Activated naive CD8-positive, alpha-beta T cell treated with anti-CD3 and anti-CD28 coated beads, Interleukin-2, amount 50 U/mL, for 24 hours (primary cell): ENCODE results near the gene GRM5.
"Not testable (repeated sequence)": the region's sequence is repeated elsewhere in the genome, so short reads cannot be mapped to it uniquely, and the experiment has no call there.

Experiments used
- ATAC-seq: fragments of 150-1000 bp; cut with Tn5 transposase; one replicate; pipeline ENCODE4 v1.10.0; 2021
- DNase-seq: peaks from one replicate; pipeline ENCODE4 v3.0.0; 2021
- H3K27ac Mint-ChIP-seq: one replicate; pipeline ENCODE4 v1.8.0; 2021; ENCODE audit warnings: mild to moderate bottlenecking, mixed read lengths
- H3K27me3 Mint-ChIP-seq: one replicate; pipeline ENCODE4 v1.8.0; 2021; ENCODE audit warnings: mixed read lengths
- H3K36me3 Mint-ChIP-seq: one replicate; pipeline ENCODE4 v1.8.0; 2021; ENCODE audit warnings: low read depth, mixed read lengths
- H3K4me1 Mint-ChIP-seq: one replicate; pipeline ENCODE4 v1.8.0; 2021; ENCODE audit warnings: mixed read lengths
- H3K4me3 Mint-ChIP-seq: one replicate; pipeline ENCODE4 v1.8.0; 2021; ENCODE audit warnings: mild to moderate bottlenecking, moderate library complexity, mixed read lengths
- H3K9me3 Mint-ChIP-seq: one replicate; pipeline ENCODE4 v1.8.0; 2021; ENCODE audit warnings: mixed read lengths

Gene GRM5

GRCh38 chr11:88552379-88553062, 513.3 kb downstream of the GRM5 start:
- no peak overlapping the region for H3K4me3 Mint-ChIP-seq
- H3K36me3 Mint-ChIP-seq, result no peaks in the 10 kb centered on the region
- no peaks in the 10 kb centered on the region for H3K9me3 Mint-ChIP-seq
- no peak overlapping the region for H3K27ac Mint-ChIP-seq
- DNase-seq (peak; percentile 35), ATAC-seq (peak; percentile 43)
- peaks cover 3% of the 10 kb centered on the region for H3K4me1 Mint-ChIP-seq
- H3K27me3 Mint-ChIP-seq, result no peaks in the 10 kb centered on the region

DNA sequence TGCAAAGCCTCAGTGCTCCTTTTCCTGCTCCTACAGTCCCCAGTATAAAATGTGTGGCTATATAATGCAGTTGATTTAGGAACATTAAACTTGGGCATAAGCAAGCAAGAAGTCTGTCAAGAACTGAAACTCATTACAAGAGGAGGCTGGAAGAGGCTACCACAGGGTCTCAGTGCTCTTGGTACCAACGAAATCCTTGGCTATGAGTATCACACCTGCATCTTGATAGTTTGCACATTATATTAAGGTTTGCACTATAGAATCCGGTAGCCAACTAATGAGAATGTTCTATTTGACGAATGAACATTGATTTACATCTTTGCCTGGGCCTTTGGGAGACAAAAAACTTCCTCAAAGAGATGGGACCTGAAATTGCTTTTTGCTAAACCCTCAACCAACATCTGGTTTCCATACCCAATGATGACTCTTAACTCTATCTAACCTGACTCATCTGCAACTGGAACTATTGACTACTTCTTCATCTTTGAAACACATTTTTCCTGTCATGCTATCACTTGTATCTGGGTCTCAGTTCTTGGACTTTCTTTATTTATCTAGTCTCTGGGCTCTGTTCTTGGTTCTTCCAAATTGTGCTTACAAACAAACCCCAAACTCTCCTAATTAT, 521.0 kb downstream of the GRM5 start:
- no peaks in the 10 kb centered on the region for H3K36me3 Mint-ChIP-seq
- H3K4me1 Mint-ChIP-seq, result peaks cover 7% of the 10 kb centered on the region
- no peak overlapping the region for H3K4me3 Mint-ChIP-seq
- H3K27ac Mint-ChIP-seq, result no peak overlapping the region
- no peaks in the 10 kb centered on the region for H3K27me3 Mint-ChIP-seq
- DNase-seq, result no peak
- no peaks in the 10 kb centered on the region for H3K9me3 Mint-ChIP-seq
- peak; percentile 33 for ATAC-seq

GRCh38 chr11:88543902-88544655, 521.7 kb downstream of the GRM5 start:
- peak; percentile 73 for DNase-seq
- Mint-ChIP-seq H3K27me3 (no peaks in the 10 kb centered on the region), H3K27ac (no peak overlapping the region), H3K4me1 (peaks cover 7% of the 10 kb centered on the region), H3K9me3 (no peaks in the 10 kb centered on the region), H3K4me3 (no peak overlapping the region), H3K36me3 (no peaks in the 10 kb centered on the region)
- ATAC-seq, result peak; percentile 98

- H3K4me1 Mint-ChIP-seq, result peaks cover 16% of the 10 kb centered on the region
- DNase-seq (no peak), ATAC-seq (no peak)
- no peaks in the 10 kb centered on the region for H3K27me3 Mint-ChIP-seq
- no peaks in the 10 kb centered on the region for H3K9me3 Mint-ChIP-seq
- no peak overlapping the region for H3K27ac Mint-ChIP-seq
- no peaks in the 10 kb centered on the region for H3K36me3 Mint-ChIP-seq
- no peak overlapping the region for H3K4me3 Mint-ChIP-seq
Observed at GRCh38 chr11:88541006-88541405, 524.8 kb downstream of the GRM5 start.

DNA sequence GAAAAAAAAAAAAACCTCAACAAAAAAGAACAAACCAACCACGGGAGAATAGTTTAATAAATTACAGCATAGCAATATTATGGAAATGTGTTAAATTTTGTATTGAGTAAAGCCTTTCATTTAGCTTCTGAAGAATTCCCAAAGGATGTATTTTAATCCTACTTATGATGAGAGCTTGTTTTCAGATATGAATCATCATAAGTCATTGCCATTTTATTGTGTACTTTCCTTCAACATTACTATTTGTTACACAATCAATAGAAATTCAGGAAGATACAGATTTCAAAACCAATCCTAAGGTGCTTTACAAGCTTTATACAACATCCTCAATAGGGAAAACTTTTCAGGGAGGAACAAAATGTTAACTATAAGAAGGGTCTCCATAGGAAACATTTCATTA, 527.7 kb downstream of the GRM5 start:
- Mint-ChIP-seq H3K27me3 (no peaks in the 10 kb centered on the region), H3K4me1 (peaks cover 24% of the 10 kb centered on the region), H3K36me3 (no peaks in the 10 kb centered on the region), H3K9me3 (no peaks in the 10 kb centered on the region), H3K27ac (no peak overlapping the region), H3K4me3 (no peak overlapping the region)
- DNase-seq, result no peak
- no peak for ATAC-seq

DNA sequence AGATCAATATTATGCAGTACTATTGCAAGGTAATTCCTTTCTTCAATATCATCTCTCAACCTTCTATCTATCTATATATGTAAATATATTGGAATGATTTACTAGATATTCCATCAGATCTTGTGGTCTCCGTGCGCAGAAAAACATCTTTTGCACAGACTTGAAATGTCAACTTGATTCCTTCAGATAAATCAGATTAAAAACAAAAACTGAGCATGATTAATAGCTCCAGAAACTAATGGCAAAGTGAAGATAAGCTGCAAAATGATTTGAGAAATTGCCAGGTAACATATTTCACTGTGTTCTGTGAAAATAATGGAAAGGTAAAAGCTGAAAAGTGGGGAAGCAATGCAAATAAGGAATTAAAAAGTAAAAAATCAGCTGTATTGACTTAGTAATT, 528.2 kb downstream of the GRM5 start:
- no peaks in the 10 kb centered on the region for H3K9me3 Mint-ChIP-seq
- H3K27ac Mint-ChIP-seq, result no peak overlapping the region
- no peak for ATAC-seq
- H3K4me1 Mint-ChIP-seq, result peaks cover 24% of the 10 kb centered on the region
- no peaks in the 10 kb centered on the region for H3K27me3 Mint-ChIP-seq
- H3K36me3 Mint-ChIP-seq, result no peaks in the 10 kb centered on the region
- DNase-seq, result no peak
- H3K4me3 Mint-ChIP-seq, result no peak overlapping the region

DNA sequence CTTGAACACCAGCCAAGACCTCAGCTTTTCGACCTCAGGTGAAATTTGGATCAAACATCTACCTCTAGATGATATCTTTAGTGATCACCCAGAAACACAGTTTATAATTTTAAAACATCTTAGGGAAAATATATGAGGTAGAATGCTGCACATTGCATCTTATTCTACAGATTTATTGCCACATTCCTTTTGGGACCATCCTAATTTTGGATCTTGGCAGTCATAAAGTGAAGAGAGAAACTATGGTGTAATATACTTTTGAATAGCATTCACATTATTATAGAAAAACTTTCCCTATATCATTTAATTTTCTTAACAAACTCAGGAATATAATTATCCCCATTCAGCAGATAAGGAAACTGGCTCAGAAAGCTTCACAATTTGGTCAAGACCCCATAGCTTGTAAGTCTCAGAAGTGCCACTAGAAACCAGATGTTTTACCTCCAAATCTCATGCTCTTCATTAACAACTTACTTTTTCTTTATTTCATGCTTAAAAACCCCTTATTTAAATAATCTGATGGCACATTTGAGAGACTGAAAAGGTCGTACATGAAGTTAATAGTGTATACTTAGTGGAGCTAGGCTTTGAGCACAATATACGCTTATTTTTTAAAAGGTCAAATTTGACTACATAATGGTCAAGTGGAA, 529.0 kb downstream of the GRM5 start:
- Mint-ChIP-seq H3K4me1 (peaks cover 24% of the 10 kb centered on the region), H3K27ac (no peak overlapping the region), H3K27me3 (no peaks in the 10 kb centered on the region), H3K9me3 (no peaks in the 10 kb centered on the region), H3K4me3 (no peak overlapping the region), H3K36me3 (no peaks in the 10 kb centered on the region)
- no peak for DNase-seq
- no peak for ATAC-seq

- Mint-ChIP-seq H3K27me3 (no peaks in the 10 kb centered on the region), H3K27ac (no peak overlapping the region), H3K4me3 (no peak overlapping the region), H3K4me1 (peaks cover 24% of the 10 kb centered on the region), H3K36me3 (no peaks in the 10 kb centered on the region), H3K9me3 (no peaks in the 10 kb centered on the region)
- peak; percentile 97 for ATAC-seq
- DNase-seq, result no peak
Observed at GRCh38 chr11:88535916-88536547, 529.8 kb downstream of the GRM5 start.

GRCh38 chr11:88535266-88535665, 530.5 kb downstream of the GRM5 start:
- no peaks in the 10 kb centered on the region for H3K27me3 Mint-ChIP-seq
- H3K4me1 Mint-ChIP-seq, result peaks cover 24% of the 10 kb centered on the region
- peak overlapping the region; percentile 23 for H3K27ac Mint-ChIP-seq
- ATAC-seq (no peak), DNase-seq (no peak)
- no peaks in the 10 kb centered on the region for H3K9me3 Mint-ChIP-seq
- no peak overlapping the region for H3K4me3 Mint-ChIP-seq
- H3K36me3 Mint-ChIP-seq, result no peaks in the 10 kb centered on the region

DNA sequence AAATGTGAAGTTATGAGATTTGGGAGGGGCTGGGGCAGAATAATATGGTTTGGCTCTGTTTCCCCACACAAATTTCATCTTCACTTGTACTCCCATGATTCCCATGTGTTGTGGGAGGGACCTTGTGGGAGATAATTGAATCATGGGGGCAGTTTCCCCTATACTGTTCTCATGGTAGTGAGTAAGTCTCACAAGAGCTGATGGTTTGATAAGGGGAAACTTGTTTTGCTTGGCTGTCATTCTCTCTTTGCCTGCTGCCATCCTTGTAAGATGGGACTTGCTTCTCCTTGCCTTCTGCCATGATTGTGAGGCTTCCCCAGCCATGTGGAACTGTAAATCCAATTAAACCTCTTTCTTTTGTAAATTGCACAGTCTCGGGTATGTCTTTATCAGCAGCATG, 531.1 kb downstream of the GRM5 start:
- not testable (repeated sequence) for H3K27me3 Mint-ChIP-seq, ATAC-seq, H3K4me3 Mint-ChIP-seq, H3K9me3 Mint-ChIP-seq, H3K27ac Mint-ChIP-seq, DNase-seq, H3K36me3 Mint-ChIP-seq
- peaks cover 24% of the 10 kb centered on the region for H3K4me1 Mint-ChIP-seq

DNA sequence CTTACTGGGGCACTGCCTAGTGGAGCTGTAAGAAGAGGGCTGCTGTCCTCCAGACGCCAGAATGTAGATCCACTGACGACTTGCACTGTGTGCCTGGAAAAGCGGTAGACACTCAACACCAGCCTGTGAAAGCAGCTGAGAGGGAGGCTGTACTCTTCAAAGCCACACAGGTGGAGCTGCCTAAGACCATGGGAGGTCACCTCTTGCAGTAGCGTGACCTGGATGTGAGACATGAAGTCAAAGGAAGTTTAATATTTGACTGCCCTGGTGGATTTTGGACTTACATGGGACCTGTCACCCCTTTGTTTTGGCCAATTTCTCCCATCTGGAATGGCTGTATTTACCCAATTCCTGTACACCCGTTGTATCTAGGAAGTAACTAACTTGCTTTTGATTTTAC, 531.6 kb downstream of the GRM5 start:
- H3K27ac Mint-ChIP-seq, result no peak overlapping the region
- ATAC-seq, result no peak
- no peaks in the 10 kb centered on the region for H3K9me3 Mint-ChIP-seq
- H3K4me1 Mint-ChIP-seq, result peaks cover 24% of the 10 kb centered on the region
- no peak for DNase-seq
- no peaks in the 10 kb centered on the region for H3K27me3 Mint-ChIP-seq
- H3K36me3 Mint-ChIP-seq, result no peaks in the 10 kb centered on the region
- H3K4me3 Mint-ChIP-seq, result no peak overlapping the region

- no peak for ATAC-seq
- H3K4me1 Mint-ChIP-seq, result peaks cover 24% of the 10 kb centered on the region
- H3K9me3 Mint-ChIP-seq, result no peaks in the 10 kb centered on the region
Observed at GRCh38 chr11:88533001-88533400, 532.8 kb downstream of the GRM5 start.

GRCh38 chr11:88531831-88532230, 534.0 kb downstream of the GRM5 start:
- ATAC-seq, result no peak
- H3K27ac Mint-ChIP-seq, result no peak overlapping the region
- H3K4me1 Mint-ChIP-seq, result peaks cover 24% of the 10 kb centered on the region
- no peaks in the 10 kb centered on the region for H3K9me3 Mint-ChIP-seq
- H3K4me3 Mint-ChIP-seq, result no peak overlapping the region
- no peak for DNase-seq
- H3K36me3 Mint-ChIP-seq, result no peaks in the 10 kb centered on the region
- H3K27me3 Mint-ChIP-seq, result peaks cover 8% of the 10 kb centered on the region

More at GRCh38 chr11:88533001-88533400, 532.8 kb downstream of the GRM5 start:
- Mint-ChIP-seq H3K36me3 (no peaks in the 10 kb centered on the region), H3K4me3 (no peak overlapping the region), H3K27ac (no peak overlapping the region), H3K27me3 (no peaks in the 10 kb centered on the region)
- no peak for DNase-seq

DNA sequence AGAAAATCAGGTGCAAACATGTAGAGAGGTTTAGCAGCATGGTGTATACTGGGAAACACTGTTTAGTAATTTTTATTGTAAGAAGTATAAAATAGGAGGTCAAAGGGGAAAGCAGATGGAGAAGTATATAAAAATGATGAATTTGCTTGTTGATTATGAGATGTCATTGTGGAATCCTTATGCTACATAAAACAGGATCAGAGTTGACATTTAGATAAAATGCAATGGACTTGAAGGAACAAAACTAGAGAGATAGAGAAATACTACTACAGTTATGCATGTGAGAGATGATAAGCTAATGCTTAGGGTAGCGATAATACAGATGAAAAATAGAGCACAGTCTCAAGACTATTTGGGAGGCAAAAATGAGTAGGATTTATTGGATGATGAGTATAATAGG, 536.4 kb downstream of the GRM5 start:
- H3K27ac Mint-ChIP-seq, result no peak overlapping the region
- no peak for DNase-seq
- no peaks in the 10 kb centered on the region for H3K9me3 Mint-ChIP-seq
- H3K4me3 Mint-ChIP-seq, result no peak overlapping the region
- no peak for ATAC-seq
- peaks cover 1% of the 10 kb centered on the region for H3K4me1 Mint-ChIP-seq
- H3K36me3 Mint-ChIP-seq, result no peaks in the 10 kb centered on the region
- H3K27me3 Mint-ChIP-seq, result peaks cover 9% of the 10 kb centered on the region
